GM23338 (cell line): ENCODE measurements around the gene SEMA4A. TPM values are rescaled to one million over a fixed set of nuclear protein-coding genes. Genes with fewer than 3 reads are reported as not detected.

Experiments
- ATAC-seq: fragments of 200-7000 bp; cut with Tn5 transposase; 3 replicates; pipeline ENCODE4 v1.9.1; 2020
- DNase-seq: peaks from one replicate; pipeline ENCODE4 v3.0.0-alpha.2; 2015; ENCODE audit warnings: low spot score
- H2AFZ ChIP-seq: fragments of 200-600 bp; sonication (generic); 2 replicates; pipeline ENCODE4 v1.8.0; 2016; ENCODE audit warnings: antibody characterized with exemption, mild to moderate bottlenecking, moderate library complexity
- H3F3A ChIP-seq: fragments of 200-600 bp; sonication (generic); replicated peaks from 2 replicates; pipeline ENCODE4 v1.8.0; 2017; ENCODE audit warnings: antibody characterized with exemption, mixed run types, low read depth
- H3K27ac ChIP-seq: fragments of 200-600 bp; sonication (generic); 2 replicates; pipeline ENCODE4 v1.6.1; 2016; ENCODE audit warnings: low read depth
- H3K27me3 ChIP-seq: fragments of 200-600 bp; sonication (generic); 2 replicates; pipeline ENCODE4 v1.8.0; 2016; ENCODE audit warnings: mild to moderate bottlenecking, mixed run types, moderate library complexity; ENCODE audit not compliant: insufficient read depth
- H3K36me3 ChIP-seq: fragments of 200-600 bp; sonication (generic); 2 replicates; pipeline ENCODE4 v1.8.0; 2016; ENCODE audit warnings: mild to moderate bottlenecking; ENCODE audit not compliant: insufficient read depth
- H3K4me1 ChIP-seq: fragments of 200-600 bp; sonication (generic); 2 replicates; pipeline ENCODE4 v1.8.0; 2016; ENCODE audit warnings: mild to moderate bottlenecking, moderate library complexity; ENCODE audit not compliant: insufficient read depth
- H3K4me2 ChIP-seq: fragments of 200-600 bp; sonication (generic); 2 replicates; pipeline ENCODE4 v1.7.1; 2017; ENCODE audit warnings: mixed run types
- H3K4me3 ChIP-seq: fragments of 200-600 bp; sonication (generic); 2 replicates; pipeline ENCODE4 v1.6.1; 2016; ENCODE audit warnings: mixed run types
- H3K79me2 ChIP-seq: fragments of 200-600 bp; sonication (generic); replicated peaks from 2 replicates; pipeline ENCODE4 v1.8.0; 2017; ENCODE audit warnings: mild to moderate bottlenecking; ENCODE audit not compliant: insufficient read depth
- H3K9me2 ChIP-seq: fragments of 200-600 bp; sonication (generic); 2 replicates; pipeline ENCODE4 v1.8.0; 2017; ENCODE audit not compliant: insufficient read depth
- H4K20me1 ChIP-seq: fragments of 200-600 bp; sonication (generic); replicated peaks from 2 replicates; pipeline ENCODE4 v1.8.0; 2017; ENCODE audit warnings: mild to moderate bottlenecking; ENCODE audit not compliant: insufficient read depth
- H3K27ac Mint-ChIP-seq: 2 replicates; pipeline ENCODE4 v1.8.0; 2020; ENCODE audit warnings: inconsistent platforms, mild to moderate bottlenecking, moderate library complexity, mixed read lengths
- H3K27me3 Mint-ChIP-seq: 3 replicates; pipeline ENCODE4 v1.8.0; 2022; ENCODE audit warnings: low read depth, mild to moderate bottlenecking, moderate library complexity, mixed read lengths, inconsistent platforms; ENCODE audit not compliant: insufficient read depth, poor library complexity
- H3K36me3 Mint-ChIP-seq: 3 replicates; pipeline ENCODE4 v1.8.0; 2021; ENCODE audit warnings: low read depth, mild to moderate bottlenecking, inconsistent platforms, moderate library complexity, mixed read lengths
- H3K4me1 Mint-ChIP-seq: 3 replicates; pipeline ENCODE4 v1.8.0; 2020; ENCODE audit warnings: mild to moderate bottlenecking, inconsistent platforms, mixed read lengths
- H3K4me3 Mint-ChIP-seq: 3 replicates; pipeline ENCODE4 v1.8.0; 2021; ENCODE audit warnings: moderate library complexity, mild to moderate bottlenecking, inconsistent platforms, mixed read lengths
- H3K9me3 Mint-ChIP-seq: 3 replicates; pipeline ENCODE4 v1.8.0; 2020; ENCODE audit warnings: moderate library complexity, mild to moderate bottlenecking, inconsistent platforms, mixed read lengths
- CREB1 ChIP-seq: fragments of 250-450 bp; sonication (Bioruptor Pico); IDR thresholded peaks from 2 replicates; pipeline ENCODE4 v1.5.0; 2020; ENCODE audit warnings: low read depth, mild to moderate bottlenecking, moderate library complexity
- EZH2 ChIP-seq: fragments of 200-600 bp; sonication (generic); IDR thresholded peaks from one replicate; pipeline ENCODE4 v1.8.0; 2017; ENCODE audit warnings: antibody characterized with exemption, mild to moderate bottlenecking, low read depth; ENCODE audit not compliant: unreplicated experiment
- NANOG ChIP-seq: IDR thresholded peaks from 2 replicates; pipeline ENCODE4 v1.6.1; 2016; ENCODE audit warnings: antibody characterized with exemption, borderline replicate concordance
- POLR2AphosphoS5 ChIP-seq: IDR thresholded peaks from 2 replicates; pipeline ENCODE4 v1.6.1; 2016; ENCODE audit warnings: antibody characterized with exemption, low read depth
- STAT1 ChIP-seq: IDR thresholded peaks from one replicate; pipeline ENCODE4 v1.6.1; 2016; ENCODE audit warnings: antibody characterized with exemption; ENCODE audit not compliant: unreplicated experiment
- ZNF114 ChIP-seq: fragments of 250-450 bp; sonication (Bioruptor Pico); IDR thresholded peaks from 2 replicates; pipeline ENCODE4 v1.5.0; 2020; ENCODE audit warnings: mild to moderate bottlenecking, moderate library complexity
- polyA plus RNA-seq: library from polyadenylated mRNA; unstranded; fragments of >200 nt; fragmentation: Nextera tagmentation; extraction: Ambion mirVana; gene quantifications from 2 replicates; pipeline ENCODE4 v1.2.1, GENCODE V29; 2016
- total RNA-seq: library from RNA; depleted of rRNA; stranded (reverse); fragments of >200 nt; shearing (Covaris generic); gene quantifications from 2 replicates; pipeline ENCODE4 v1.2.3, GENCODE V29; 2014
- TF ChIP-seq, protein P1 (sequence below), 2 experiments: fragments of 200-600 bp in 1 of 2; sonication (generic) in 1 of 2; conservative IDR thresholded peaks; 2 replicates each; pipeline versions ENCODE4 v1.5.1 to v1.6.1; 2016 to 2017; ENCODE audit warnings: antibody characterized with exemption in 2 of 2, low read depth in 2 of 2, mild to moderate bottlenecking in 2 of 2, moderate library complexity in 1 of 2
- TF ChIP-seq, protein P2 (sequence below): fragments of 250-450 bp; sonication (Bioruptor Pico); IDR thresholded peaks from 2 replicates; pipeline ENCODE4 v1.5.0; 2020; ENCODE audit warnings: mild to moderate bottlenecking, moderate library complexity

Gene SEMA4A
- total and polyA plus RNA-seq, 2 experiments from 2014 or later: 5.5 to 20.2 TPM

GRCh38 chr1:156152628-156153027, 757 bp upstream of the SEMA4A start:
- Mint-ChIP-seq H3K4me3 (no peak overlapping the region; the same call in 2 of the 3 replicates), H3K9me3 (no peaks in the 10 kb centered on the region), H3K4me1 (peaks cover 70% of the 10 kb centered on the region), H3K36me3 (no peaks in the 10 kb centered on the region), H3K27me3 (peaks cover 16% of the 10 kb centered on the region), H3K27ac (no peak overlapping the region)
- no peaks in the 10 kb centered on the region for H3K36me3 ChIP-seq
- no peak overlapping the region for H3K27ac ChIP-seq
- no peaks in the 10 kb centered on the region for H3K27me3 ChIP-seq
- TF ChIP-seq CREB1: no peak
- H3K4me2 ChIP-seq: peak overlapping the region; percentile 48
- H3K4me1 ChIP-seq: peaks cover 62% of the 10 kb centered on the region
- no peak overlapping the region for H2AFZ ChIP-seq
- H3F3A ChIP-seq: peaks cover 4% of the 10 kb centered on the region
- DNase-seq (no peak), ATAC-seq (no peak)
- H3K4me3 ChIP-seq: no peak overlapping the region
- no peaks in the 10 kb centered on the region for H3K9me2 ChIP-seq
- no peaks in the 10 kb centered on the region for H3K79me2 ChIP-seq
- no peaks in the 10 kb centered on the region for H4K20me1 ChIP-seq

- Histone ChIP-seq H3K4me1 (peaks cover 45% of the 10 kb centered on the region), H3K27me3 (no peaks in the 10 kb centered on the region), H3K4me2 (no peak overlapping the region), H2AFZ (no peak overlapping the region), H3K79me2 (no peaks in the 10 kb centered on the region), H3K9me2 (no peaks in the 10 kb centered on the region), H4K20me1 (no peaks in the 10 kb centered on the region), H3K27ac (no peak overlapping the region), H3F3A (no peaks in the 10 kb centered on the region; the same call in 1 of the 2 replicates), H3K4me3 (no peak overlapping the region), H3K36me3 (no peaks in the 10 kb centered on the region)
- H3K27me3 Mint-ChIP-seq: peaks cover 16% of the 10 kb centered on the region
- ATAC-seq (no peak), DNase-seq (no peak)
- H3K4me3 Mint-ChIP-seq: no peak overlapping the region; the same call in 2 of the 3 replicates
- no peak overlapping the region for H3K27ac Mint-ChIP-seq
- no peaks in the 10 kb centered on the region for H3K9me3 Mint-ChIP-seq
- H3K36me3 Mint-ChIP-seq: no peaks in the 10 kb centered on the region
- TF ChIP-seq, protein P1, sequence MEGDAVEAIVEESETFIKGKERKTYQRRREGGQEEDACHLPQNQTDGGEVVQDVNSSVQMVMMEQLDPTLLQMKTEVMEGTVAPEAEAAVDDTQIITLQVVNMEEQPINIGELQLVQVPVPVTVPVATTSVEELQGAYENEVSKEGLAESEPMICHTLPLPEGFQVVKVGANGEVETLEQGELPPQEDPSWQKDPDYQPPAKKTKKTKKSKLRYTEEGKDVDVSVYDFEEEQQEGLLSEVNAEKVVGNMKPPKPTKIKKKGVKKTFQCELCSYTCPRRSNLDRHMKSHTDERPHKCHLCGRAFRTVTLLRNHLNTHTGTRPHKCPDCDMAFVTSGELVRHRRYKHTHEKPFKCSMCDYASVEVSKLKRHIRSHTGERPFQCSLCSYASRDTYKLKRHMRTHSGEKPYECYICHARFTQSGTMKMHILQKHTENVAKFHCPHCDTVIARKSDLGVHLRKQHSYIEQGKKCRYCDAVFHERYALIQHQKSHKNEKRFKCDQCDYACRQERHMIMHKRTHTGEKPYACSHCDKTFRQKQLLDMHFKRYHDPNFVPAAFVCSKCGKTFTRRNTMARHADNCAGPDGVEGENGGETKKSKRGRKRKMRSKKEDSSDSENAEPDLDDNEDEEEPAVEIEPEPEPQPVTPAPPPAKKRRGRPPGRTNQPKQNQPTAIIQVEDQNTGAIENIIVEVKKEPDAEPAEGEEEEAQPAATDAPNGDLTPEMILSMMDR (conservative IDR thresholded peaks at IDR 0.05; ENCODE audit: low read depth in 2 of 2): no peak
- no peak for TF ChIP-seq ZNF114
- no peak for TF ChIP-seq POLR2AphosphoS5
- no peak for TF ChIP-seq NANOG
- no peak for TF ChIP-seq CREB1
- TF ChIP-seq EZH2: no peak
- no peak for TF ChIP-seq STAT1
- H3K4me1 Mint-ChIP-seq: peaks cover 55% of the 10 kb centered on the region
Measured at GRCh38 chr1:156154317-156154749, 948 bp downstream of the SEMA4A start.

- Mint-ChIP-seq H3K9me3 (no peaks in the 10 kb centered on the region), H3K36me3 (no peaks in the 10 kb centered on the region), H3K4me3 (no peak overlapping the region), H3K27ac (no peak overlapping the region; the same call in 1 of the 2 replicates), H3K27me3 (peaks cover 9% of the 10 kb centered on the region), H3K4me1 (peaks cover 47% of the 10 kb centered on the region)
- no peak for ATAC-seq
- Histone ChIP-seq H3K27ac (no peak overlapping the region), H3K79me2 (no peaks in the 10 kb centered on the region), H2AFZ (no peak overlapping the region), H3K4me2 (no peak overlapping the region), H4K20me1 (no peaks in the 10 kb centered on the region), H3K4me1 (peaks cover 43% of the 10 kb centered on the region), H3K27me3 (no peaks in the 10 kb centered on the region), H3F3A (peaks cover 4% of the 10 kb centered on the region; the same call in 1 of the 2 replicates), H3K9me2 (no peaks in the 10 kb centered on the region), H3K4me3 (no peak overlapping the region), H3K36me3 (no peaks in the 10 kb centered on the region)
- DNase-seq: no peak
- no peak for TF ChIP-seq EZH2
- TF ChIP-seq NANOG: no peak
- TF ChIP-seq ZNF114: no peak
- TF ChIP-seq, protein P2, sequence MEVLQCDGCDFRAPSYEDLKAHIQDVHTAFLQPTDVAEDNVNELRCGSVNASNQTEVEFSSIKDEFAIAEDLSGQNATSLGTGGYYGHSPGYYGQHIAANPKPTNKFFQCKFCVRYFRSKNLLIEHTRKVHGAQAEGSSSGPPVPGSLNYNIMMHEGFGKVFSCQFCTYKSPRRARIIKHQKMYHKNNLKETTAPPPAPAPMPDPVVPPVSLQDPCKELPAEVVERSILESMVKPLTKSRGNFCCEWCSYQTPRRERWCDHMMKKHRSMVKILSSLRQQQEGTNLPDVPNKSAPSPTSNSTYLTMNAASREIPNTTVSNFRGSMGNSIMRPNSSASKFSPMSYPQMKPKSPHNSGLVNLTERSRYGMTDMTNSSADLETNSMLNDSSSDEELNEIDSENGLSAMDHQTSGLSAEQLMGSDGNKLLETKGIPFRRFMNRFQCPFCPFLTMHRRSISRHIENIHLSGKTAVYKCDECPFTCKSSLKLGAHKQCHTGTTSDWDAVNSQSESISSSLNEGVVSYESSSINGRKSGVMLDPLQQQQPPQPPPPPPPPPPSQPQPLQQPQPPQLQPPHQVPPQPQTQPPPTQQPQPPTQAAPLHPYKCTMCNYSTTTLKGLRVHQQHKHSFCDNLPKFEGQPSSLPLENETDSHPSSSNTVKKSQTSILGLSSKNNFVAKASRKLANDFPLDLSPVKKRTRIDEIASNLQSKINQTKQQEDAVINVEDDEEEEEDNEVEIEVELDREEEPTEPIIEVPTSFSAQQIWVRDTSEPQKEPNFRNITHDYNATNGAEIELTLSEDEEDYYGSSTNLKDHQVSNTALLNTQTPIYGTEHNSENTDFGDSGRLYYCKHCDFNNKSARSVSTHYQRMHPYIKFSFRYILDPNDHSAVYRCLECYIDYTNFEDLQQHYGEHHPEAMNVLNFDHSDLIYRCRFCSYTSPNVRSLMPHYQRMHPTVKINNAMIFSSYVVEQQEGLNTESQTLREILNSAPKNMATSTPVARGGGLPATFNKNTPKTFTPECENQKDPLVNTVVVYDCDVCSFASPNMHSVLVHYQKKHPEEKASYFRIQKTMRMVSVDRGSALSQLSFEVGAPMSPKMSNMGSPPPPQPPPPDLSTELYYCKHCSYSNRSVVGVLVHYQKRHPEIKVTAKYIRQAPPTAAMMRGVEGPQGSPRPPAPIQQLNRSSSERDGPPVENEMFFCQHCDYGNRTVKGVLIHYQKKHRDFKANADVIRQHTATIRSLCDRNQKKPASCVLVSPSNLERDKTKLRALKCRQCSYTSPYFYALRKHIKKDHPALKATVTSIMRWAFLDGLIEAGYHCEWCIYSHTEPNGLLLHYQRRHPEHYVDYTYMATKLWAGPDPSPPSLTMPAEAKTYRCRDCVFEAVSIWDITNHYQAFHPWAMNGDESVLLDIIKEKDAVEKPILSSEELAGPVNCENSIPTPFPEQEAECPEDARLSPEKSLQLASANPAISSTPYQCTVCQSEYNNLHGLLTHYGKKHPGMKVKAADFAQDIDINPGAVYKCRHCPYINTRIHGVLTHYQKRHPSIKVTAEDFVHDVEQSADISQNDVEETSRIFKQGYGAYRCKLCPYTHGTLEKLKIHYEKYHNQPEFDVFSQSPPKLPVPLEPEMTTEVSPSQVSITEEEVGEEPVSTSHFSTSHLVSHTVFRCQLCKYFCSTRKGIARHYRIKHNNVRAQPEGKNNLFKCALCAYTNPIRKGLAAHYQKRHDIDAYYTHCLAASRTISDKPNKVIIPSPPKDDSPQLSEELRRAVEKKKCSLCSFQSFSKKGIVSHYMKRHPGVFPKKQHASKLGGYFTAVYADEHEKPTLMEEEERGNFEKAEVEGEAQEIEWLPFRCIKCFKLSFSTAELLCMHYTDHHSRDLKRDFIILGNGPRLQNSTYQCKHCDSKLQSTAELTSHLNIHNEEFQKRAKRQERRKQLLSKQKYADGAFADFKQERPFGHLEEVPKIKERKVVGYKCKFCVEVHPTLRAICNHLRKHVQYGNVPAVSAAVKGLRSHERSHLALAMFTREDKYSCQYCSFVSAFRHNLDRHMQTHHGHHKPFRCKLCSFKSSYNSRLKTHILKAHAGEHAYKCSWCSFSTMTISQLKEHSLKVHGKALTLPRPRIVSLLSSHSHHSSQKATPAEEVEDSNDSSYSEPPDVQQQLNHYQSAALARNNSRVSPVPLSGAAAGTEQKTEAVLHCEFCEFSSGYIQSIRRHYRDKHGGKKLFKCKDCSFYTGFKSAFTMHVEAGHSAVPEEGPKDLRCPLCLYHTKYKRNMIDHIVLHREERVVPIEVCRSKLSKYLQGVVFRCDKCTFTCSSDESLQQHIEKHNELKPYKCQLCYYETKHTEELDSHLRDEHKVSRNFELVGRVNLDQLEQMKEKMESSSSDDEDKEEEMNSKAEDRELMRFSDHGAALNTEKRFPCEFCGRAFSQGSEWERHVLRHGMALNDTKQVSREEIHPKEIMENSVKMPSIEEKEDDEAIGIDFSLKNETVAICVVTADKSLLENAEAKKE (CRISPR knock-in tag): no peak
- TF ChIP-seq STAT1: no peak
Measured at GRCh38 chr1:156155756-156156510, 2.5 kb downstream of the SEMA4A start.
